HEK293 (cell line): ENCODE results near the gene KIAA0513.

Experiments used
- BCL11A ChIP-seq: fragments of 450-650 bp; formaldehyde crosslinking; IDR thresholded peaks from 2 replicates; pipeline ENCODE4 v1.5.1; 2016; ENCODE audit warnings: low read depth, missing biosample characterization, missing genetic modification characterization
- EGR2 ChIP-seq: fragments of 450-650 bp; formaldehyde crosslinking; IDR thresholded peaks from 2 replicates; pipeline ENCODE4 v1.5.1; 2016; ENCODE audit warnings: low read depth, missing biosample characterization, missing genetic modification characterization
- GLI2 ChIP-seq: fragments of 450-650 bp; formaldehyde crosslinking; IDR thresholded peaks from 2 replicates; pipeline ENCODE4; 2017; ENCODE audit warnings: missing biosample characterization, missing genetic modification characterization, low read depth, borderline replicate concordance
- GLI4 ChIP-seq: fragments of 450-650 bp; formaldehyde crosslinking; IDR thresholded peaks from 2 replicates; pipeline ENCODE4 v1.5.1; 2016; ENCODE audit warnings: missing biosample characterization, missing genetic modification characterization
- MZF1 ChIP-seq: fragments of 450-650 bp; formaldehyde crosslinking; IDR thresholded peaks from 2 replicates; pipeline ENCODE4 v1.5.1; 2017; ENCODE audit warnings: missing biosample characterization, missing genetic modification characterization, borderline replicate concordance
- ZBTB17 ChIP-seq: fragments of 450-650 bp; formaldehyde crosslinking; IDR thresholded peaks from 2 replicates; pipeline ENCODE4 v1.5.1; 2016; ENCODE audit warnings: missing biosample characterization, missing genetic modification characterization
- ZFP37 ChIP-seq: fragments of 450-650 bp; formaldehyde crosslinking; IDR thresholded peaks from 2 replicates; pipeline ENCODE4 v1.5.1; 2016; ENCODE audit warnings: missing biosample characterization, missing genetic modification characterization
- ZNF214 ChIP-seq: fragments of 450-650 bp; formaldehyde crosslinking; IDR thresholded peaks from 2 replicates; pipeline ENCODE4 v1.5.1; 2017; ENCODE audit warnings: missing biosample characterization, mild to moderate bottlenecking, missing genetic modification characterization, borderline replicate concordance
- ZNF366 ChIP-seq: fragments of 450-650 bp; formaldehyde crosslinking; conservative IDR thresholded peaks from 2 replicates; pipeline ENCODE4 v1.5.1; 2016; ENCODE audit warnings: missing biosample characterization, missing genetic modification characterization
- ZNF423 ChIP-seq: fragments of 450-650 bp; formaldehyde crosslinking; IDR thresholded peaks from 2 replicates; pipeline ENCODE4 v1.5.1; 2016; ENCODE audit warnings: missing biosample characterization, missing genetic modification characterization
- ZNF514 ChIP-seq: fragments of 450-650 bp; formaldehyde crosslinking; IDR thresholded peaks from 2 replicates; pipeline ENCODE4 v1.5.1; 2016; ENCODE audit warnings: missing biosample characterization, missing genetic modification characterization
- ZNF544 ChIP-seq: fragments of 450-650 bp; formaldehyde crosslinking; IDR thresholded peaks from 2 replicates; pipeline ENCODE4 v1.5.0; 2017; ENCODE audit warnings: missing biosample characterization, missing genetic modification characterization
- ZNF561 ChIP-seq: fragments of 450-650 bp; IDR thresholded peaks from 2 replicates; pipeline ENCODE4 v1.5.1; 2018; ENCODE audit warnings: missing biosample characterization, missing genetic modification characterization, borderline replicate concordance
- ZNF658 ChIP-seq: fragments of 450-650 bp; formaldehyde crosslinking; IDR thresholded peaks from 2 replicates; pipeline ENCODE4; 2016; ENCODE audit warnings: missing biosample characterization, missing genetic modification characterization
- ZNF660 ChIP-seq: fragments of 450-650 bp; IDR thresholded peaks from 2 replicates; pipeline ENCODE4 v1.5.1; 2018; ENCODE audit warnings: missing biosample characterization, mild to moderate bottlenecking, missing genetic modification characterization
- ZNF701 ChIP-seq: fragments of 450-650 bp; formaldehyde crosslinking; IDR thresholded peaks from 2 replicates; pipeline ENCODE4 v1.5.1; 2016; ENCODE audit warnings: missing biosample characterization, missing genetic modification characterization
- ZNF76 ChIP-seq: fragments of 450-650 bp; formaldehyde crosslinking; IDR thresholded peaks from 2 replicates; pipeline ENCODE4; 2016; ENCODE audit warnings: low read depth, missing biosample characterization, missing genetic modification characterization, borderline replicate concordance
- ZNF777 ChIP-seq: fragments of 450-650 bp; formaldehyde crosslinking; IDR thresholded peaks from 2 replicates; pipeline ENCODE4 v1.5.1; 2017; ENCODE audit warnings: missing biosample characterization, missing genetic modification characterization, borderline replicate concordance
- ZNF792 ChIP-seq: fragments of 450-650 bp; formaldehyde crosslinking; IDR thresholded peaks from 2 replicates; pipeline ENCODE4 v1.5.1; 2016; ENCODE audit warnings: missing biosample characterization, missing genetic modification characterization
- ZSCAN16 ChIP-seq: fragments of 450-650 bp; formaldehyde crosslinking; IDR thresholded peaks from 2 replicates; pipeline ENCODE4 v1.5.1; 2016; ENCODE audit warnings: missing biosample characterization, missing genetic modification characterization
- TF ChIP-seq, protein P1 (sequence below): fragments of 450-650 bp; formaldehyde crosslinking; IDR thresholded peaks from 2 replicates; pipeline ENCODE4 v1.5.1; 2016; ENCODE audit warnings: missing biosample characterization, missing genetic modification characterization
- TF ChIP-seq, protein P2 (sequence below): fragments of 450-650 bp; formaldehyde crosslinking; optimal IDR thresholded peaks from 2 replicates; pipeline ENCODE3; 2016; ENCODE audit warnings: missing biosample characterization, mild to moderate bottlenecking, missing genetic modification characterization
- TF ChIP-seq, protein P3 (sequence below): fragments of 450-650 bp; formaldehyde crosslinking; IDR thresholded peaks from 2 replicates; pipeline ENCODE4 v1.5.1; 2016; ENCODE audit warnings: missing biosample characterization, missing genetic modification characterization
- TF ChIP-seq, protein P4 (sequence below): fragments of 450-650 bp; formaldehyde crosslinking; IDR thresholded peaks from 2 replicates; pipeline ENCODE4 v1.5.1; 2016; ENCODE audit warnings: missing biosample characterization, missing genetic modification characterization
- TF ChIP-seq, protein P5 (sequence below): fragments of 450-650 bp; formaldehyde crosslinking; IDR thresholded peaks from 2 replicates; pipeline ENCODE4 v1.5.1; 2016; ENCODE audit warnings: missing biosample characterization, missing genetic modification characterization
- TF ChIP-seq, protein P6 (sequence below): fragments of 450-650 bp; formaldehyde crosslinking; IDR thresholded peaks from 2 replicates; pipeline ENCODE4 v1.5.1; 2017; ENCODE audit warnings: missing biosample characterization, missing genetic modification characterization
- TF ChIP-seq, protein P7 (sequence below): fragments of 450-650 bp; formaldehyde crosslinking; IDR thresholded peaks from 2 replicates; pipeline ENCODE4 v1.5.1; 2016; ENCODE audit warnings: missing biosample characterization, missing genetic modification characterization

Gene KIAA0513

DNA sequence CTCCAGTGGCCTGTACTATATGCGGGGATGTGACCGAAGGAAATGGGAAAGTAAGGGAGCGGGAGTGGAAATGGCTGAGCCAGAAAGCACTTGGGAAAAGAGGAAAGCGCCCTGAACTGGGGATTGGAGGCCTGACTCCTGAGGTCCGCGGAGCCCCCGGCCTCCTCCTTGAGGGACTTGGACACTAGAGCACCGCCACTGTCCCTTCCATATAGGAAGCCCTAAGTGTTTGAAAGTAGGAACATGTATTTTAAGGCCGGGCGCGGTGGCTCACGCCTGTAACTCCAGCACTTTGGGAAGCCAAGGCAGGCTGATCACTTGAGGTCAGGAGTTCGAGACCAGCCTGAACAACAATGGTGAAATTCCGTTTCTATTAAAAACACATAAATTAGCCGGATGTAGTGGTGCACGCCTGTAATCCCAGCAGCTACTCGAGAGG, 15.7 kb upstream of the KIAA0513 start (continued):
- no peak for TF ChIP-seq ZNF701 (tag by site-specific recombination)
- no peak for TF ChIP-seq ZNF76
- no peak for TF ChIP-seq ZNF214
- no peak for TF ChIP-seq ZNF777
- TF ChIP-seq, protein P1, sequence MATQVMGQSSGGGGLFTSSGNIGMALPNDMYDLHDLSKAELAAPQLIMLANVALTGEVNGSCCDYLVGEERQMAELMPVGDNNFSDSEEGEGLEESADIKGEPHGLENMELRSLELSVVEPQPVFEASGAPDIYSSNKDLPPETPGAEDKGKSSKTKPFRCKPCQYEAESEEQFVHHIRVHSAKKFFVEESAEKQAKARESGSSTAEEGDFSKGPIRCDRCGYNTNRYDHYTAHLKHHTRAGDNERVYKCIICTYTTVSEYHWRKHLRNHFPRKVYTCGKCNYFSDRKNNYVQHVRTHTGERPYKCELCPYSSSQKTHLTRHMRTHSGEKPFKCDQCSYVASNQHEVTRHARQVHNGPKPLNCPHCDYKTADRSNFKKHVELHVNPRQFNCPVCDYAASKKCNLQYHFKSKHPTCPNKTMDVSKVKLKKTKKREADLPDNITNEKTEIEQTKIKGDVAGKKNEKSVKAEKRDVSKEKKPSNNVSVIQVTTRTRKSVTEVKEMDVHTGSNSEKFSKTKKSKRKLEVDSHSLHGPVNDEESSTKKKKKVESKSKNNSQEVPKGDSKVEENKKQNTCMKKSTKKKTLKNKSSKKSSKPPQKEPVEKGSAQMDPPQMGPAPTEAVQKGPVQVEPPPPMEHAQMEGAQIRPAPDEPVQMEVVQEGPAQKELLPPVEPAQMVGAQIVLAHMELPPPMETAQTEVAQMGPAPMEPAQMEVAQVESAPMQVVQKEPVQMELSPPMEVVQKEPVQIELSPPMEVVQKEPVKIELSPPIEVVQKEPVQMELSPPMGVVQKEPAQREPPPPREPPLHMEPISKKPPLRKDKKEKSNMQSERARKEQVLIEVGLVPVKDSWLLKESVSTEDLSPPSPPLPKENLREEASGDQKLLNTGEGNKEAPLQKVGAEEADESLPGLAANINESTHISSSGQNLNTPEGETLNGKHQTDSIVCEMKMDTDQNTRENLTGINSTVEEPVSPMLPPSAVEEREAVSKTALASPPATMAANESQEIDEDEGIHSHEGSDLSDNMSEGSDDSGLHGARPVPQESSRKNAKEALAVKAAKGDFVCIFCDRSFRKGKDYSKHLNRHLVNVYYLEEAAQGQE (tag by site-specific recombination), result no peak
- no peak for TF ChIP-seq ZNF514
- no peak for TF ChIP-seq ZNF658 (tag by site-specific recombination)
- TF ChIP-seq, protein P2, sequence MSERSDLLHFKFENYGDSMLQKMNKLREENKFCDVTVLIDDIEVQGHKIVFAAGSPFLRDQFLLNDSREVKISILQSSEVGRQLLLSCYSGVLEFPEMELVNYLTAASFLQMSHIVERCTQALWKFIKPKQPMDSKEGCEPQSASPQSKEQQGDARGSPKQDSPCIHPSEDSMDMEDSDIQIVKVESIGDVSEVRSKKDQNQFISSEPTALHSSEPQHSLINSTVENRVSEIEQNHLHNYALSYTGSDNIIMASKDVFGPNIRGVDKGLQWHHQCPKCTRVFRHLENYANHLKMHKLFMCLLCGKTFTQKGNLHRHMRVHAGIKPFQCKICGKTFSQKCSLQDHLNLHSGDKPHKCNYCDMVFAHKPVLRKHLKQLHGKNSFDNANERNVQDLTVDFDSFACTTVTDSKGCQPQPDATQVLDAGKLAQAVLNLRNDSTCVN (tag by site-specific recombination), result no peak
- no peak for TF ChIP-seq ZNF792 (tag by site-specific recombination)
- TF ChIP-seq ZBTB17 (tag by site-specific recombination), result 0 out of 2 replicates have a peak, but pooled peaks have one; percentile 16
- no peak for TF ChIP-seq GLI2
- no peak for TF ChIP-seq ZNF366
- TF ChIP-seq, protein P3, sequence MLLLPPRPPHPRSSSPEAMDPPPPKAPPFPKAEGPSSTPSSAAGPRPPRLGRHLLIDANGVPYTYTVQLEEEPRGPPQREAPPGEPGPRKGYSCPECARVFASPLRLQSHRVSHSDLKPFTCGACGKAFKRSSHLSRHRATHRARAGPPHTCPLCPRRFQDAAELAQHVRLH, result 0 out of 2 replicates have a peak, but pooled peaks have one; percentile 2
- TF ChIP-seq, protein P4, sequence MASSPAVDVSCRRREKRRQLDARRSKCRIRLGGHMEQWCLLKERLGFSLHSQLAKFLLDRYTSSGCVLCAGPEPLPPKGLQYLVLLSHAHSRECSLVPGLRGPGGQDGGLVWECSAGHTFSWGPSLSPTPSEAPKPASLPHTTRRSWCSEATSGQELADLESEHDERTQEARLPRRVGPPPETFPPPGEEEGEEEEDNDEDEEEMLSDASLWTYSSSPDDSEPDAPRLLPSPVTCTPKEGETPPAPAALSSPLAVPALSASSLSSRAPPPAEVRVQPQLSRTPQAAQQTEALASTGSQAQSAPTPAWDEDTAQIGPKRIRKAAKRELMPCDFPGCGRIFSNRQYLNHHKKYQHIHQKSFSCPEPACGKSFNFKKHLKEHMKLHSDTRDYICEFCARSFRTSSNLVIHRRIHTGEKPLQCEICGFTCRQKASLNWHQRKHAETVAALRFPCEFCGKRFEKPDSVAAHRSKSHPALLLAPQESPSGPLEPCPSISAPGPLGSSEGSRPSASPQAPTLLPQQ (tag by site-specific recombination), result no peak
- no peak for TF ChIP-seq EGR2 (tag by site-specific recombination)
- TF ChIP-seq ZNF423 (tag by site-specific recombination), result no peak
- no peak for TF ChIP-seq ZNF544 (tag by site-specific recombination)
- TF ChIP-seq GLI4 (tag by site-specific recombination), result no peak
- TF ChIP-seq, protein P5, sequence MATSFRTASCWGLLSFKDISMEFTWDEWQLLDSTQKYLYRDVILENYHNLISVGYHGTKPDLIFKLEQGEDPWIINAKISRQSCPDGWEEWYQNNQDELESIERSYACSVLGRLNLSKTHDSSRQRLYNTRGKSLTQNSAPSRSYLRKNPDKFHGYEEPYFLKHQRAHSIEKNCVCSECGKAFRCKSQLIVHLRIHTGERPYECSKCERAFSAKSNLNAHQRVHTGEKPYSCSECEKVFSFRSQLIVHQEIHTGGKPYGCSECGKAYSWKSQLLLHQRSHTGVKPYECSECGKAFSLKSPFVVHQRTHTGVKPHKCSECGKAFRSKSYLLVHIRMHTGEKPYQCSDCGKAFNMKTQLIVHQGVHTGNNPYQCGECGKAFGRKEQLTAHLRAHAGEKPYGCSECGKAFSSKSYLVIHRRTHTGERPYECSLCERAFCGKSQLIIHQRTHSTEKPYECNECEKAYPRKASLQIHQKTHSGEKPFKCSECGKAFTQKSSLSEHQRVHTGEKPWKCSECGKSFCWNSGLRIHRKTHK, result no peak
- TF ChIP-seq ZFP37 (tag by site-specific recombination), result no peak
- no peak for TF ChIP-seq ZSCAN16
- TF ChIP-seq MZF1, result no peak
- TF ChIP-seq, protein P6, sequence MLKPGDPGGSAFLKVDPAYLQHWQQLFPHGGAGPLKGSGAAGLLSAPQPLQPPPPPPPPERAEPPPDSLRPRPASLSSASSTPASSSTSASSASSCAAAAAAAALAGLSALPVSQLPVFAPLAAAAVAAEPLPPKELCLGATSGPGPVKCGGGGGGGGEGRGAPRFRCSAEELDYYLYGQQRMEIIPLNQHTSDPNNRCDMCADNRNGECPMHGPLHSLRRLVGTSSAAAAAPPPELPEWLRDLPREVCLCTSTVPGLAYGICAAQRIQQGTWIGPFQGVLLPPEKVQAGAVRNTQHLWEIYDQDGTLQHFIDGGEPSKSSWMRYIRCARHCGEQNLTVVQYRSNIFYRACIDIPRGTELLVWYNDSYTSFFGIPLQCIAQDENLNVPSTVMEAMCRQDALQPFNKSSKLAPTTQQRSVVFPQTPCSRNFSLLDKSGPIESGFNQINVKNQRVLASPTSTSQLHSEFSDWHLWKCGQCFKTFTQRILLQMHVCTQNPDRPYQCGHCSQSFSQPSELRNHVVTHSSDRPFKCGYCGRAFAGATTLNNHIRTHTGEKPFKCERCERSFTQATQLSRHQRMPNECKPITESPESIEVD (tag by site-specific recombination), result no peak
- no peak for TF ChIP-seq ZNF660 (tag by site-specific recombination)
- TF ChIP-seq, protein P7, sequence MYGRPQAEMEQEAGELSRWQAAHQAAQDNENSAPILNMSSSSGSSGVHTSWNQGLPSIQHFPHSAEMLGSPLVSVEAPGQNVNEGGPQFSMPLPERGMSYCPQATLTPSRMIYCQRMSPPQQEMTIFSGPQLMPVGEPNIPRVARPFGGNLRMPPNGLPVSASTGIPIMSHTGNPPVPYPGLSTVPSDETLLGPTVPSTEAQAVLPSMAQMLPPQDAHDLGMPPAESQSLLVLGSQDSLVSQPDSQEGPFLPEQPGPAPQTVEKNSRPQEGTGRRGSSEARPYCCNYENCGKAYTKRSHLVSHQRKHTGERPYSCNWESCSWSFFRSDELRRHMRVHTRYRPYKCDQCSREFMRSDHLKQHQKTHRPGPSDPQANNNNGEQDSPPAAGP (tag by site-specific recombination), result no peak
- 0 out of 2 replicates have a peak, but pooled peaks have one; percentile 5 for TF ChIP-seq ZNF561 (tag by site-specific recombination)
- no peak for TF ChIP-seq BCL11A (tag by site-specific recombination)
